ENCODE results near the gene XRCC1. TPM values are rescaled to one million over a fixed set of nuclear protein-coding genes. Genes with fewer than 3 reads are reported as not detected.
"Not testable (repeated sequence)": the region's sequence is repeated elsewhere in the genome, so short reads cannot be mapped to it uniquely, and the experiment has no call there.

The XRCC1 gene
- total RNA-seq, 1 experiment from 2014 or later = 45.1 TPM

DNA sequence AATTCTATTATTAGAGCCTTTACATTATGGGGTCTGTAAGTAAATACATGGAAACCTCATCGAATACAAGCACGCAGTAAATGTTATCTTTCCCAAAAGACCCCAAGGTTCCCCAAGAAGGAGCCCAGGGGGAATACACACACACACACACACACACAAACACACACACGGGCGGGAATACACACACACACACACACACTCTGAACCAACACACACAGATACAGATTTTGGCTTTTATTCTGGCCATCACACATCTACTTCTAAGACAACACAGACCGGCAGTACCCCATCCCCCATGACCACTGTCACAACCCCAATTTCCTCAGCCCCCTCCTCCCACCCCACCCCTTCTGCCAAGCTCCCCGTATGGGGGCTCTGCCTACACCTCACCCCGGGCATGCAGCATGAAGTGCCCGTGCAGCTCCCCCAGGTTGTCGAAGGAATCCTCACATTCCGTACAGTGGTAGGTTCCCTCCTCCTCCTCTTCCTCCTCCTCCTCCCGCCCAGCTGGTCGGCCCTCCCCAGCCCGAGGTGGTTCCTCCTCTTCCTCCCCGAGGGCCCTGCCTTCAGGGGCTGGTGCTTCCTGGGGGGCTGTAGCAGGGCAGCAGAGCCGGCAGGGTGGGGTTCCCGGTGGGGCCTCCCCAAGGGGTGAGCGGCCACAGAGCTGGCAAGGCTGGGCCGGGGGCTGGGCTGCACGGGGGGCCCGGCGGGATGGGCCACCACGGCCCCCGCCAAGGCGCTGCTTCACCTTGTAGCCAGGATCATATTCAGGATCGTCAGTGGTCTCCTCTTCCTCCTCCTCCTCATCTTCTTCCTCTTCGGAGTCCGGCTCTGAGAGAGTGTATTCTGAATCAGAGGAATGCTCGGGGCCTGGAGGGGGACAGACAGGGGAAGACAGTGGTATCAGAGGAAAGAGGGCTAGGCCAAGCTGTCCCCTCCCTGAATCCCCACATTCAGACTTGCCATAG is 32.2 kb upstream of the XRCC1 start:
- no TSS peak for BruUV-seq (replicated peaks)
- Histone ChIP-seq H3K27ac (no peak overlapping the region), H3K9me2 (ENCODE audit: insufficient read depth) (no peaks in the 10 kb centered on the region), H3K79me2 (ENCODE audit: low read depth) (no peaks in the 10 kb centered on the region), H4K20me1 (ENCODE audit: insufficient read depth) (no peaks in the 10 kb centered on the region), H3K4me2 (no peak overlapping the region), H3K36me3 (ENCODE audit: low read depth) (no peaks in the 10 kb centered on the region), H3K9me3 (ENCODE audit: insufficient read depth, low read depth) (no peaks in the 10 kb centered on the region), H3K27me3 (ENCODE audit: insufficient read depth, low read depth) (no peaks in the 10 kb centered on the region), H3K4me1 (replicated peaks; ENCODE audit: insufficient read depth) (no peaks in the 10 kb centered on the region), H3F3A (ENCODE audit: insufficient read depth, low read depth) (peaks cover 21% of the 10 kb centered on the region; the same call in 1 of the 2 replicates), H3K4me3 (no peak overlapping the region), H2AFZ (no peak overlapping the region)
- intact Hi-C loops (cut with micrococcal nuclease; ENCODE audit: unreplicated experiment) = no loop called here
- DNase-seq = no peak
- TF ChIP-seq EZH2 (IDR thresholded peaks at IDR 0.05; ENCODE audit: low read depth) = no peak
- TF ChIP-seq, protein P1, sequence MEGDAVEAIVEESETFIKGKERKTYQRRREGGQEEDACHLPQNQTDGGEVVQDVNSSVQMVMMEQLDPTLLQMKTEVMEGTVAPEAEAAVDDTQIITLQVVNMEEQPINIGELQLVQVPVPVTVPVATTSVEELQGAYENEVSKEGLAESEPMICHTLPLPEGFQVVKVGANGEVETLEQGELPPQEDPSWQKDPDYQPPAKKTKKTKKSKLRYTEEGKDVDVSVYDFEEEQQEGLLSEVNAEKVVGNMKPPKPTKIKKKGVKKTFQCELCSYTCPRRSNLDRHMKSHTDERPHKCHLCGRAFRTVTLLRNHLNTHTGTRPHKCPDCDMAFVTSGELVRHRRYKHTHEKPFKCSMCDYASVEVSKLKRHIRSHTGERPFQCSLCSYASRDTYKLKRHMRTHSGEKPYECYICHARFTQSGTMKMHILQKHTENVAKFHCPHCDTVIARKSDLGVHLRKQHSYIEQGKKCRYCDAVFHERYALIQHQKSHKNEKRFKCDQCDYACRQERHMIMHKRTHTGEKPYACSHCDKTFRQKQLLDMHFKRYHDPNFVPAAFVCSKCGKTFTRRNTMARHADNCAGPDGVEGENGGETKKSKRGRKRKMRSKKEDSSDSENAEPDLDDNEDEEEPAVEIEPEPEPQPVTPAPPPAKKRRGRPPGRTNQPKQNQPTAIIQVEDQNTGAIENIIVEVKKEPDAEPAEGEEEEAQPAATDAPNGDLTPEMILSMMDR (conservative IDR thresholded peaks at IDR 0.05) = no peak
- ChIA-PET CTCF (interaction anchor here (0.6 kb wide), 1 partner anchor 55 kb away, joined by 3 read pairs; no protein-coding TSS in a partner anchor), POLR2A (ENCODE audit: unreplicated experiment) (interaction anchor here (0.7 kb wide), 1 partner anchor 61 kb away, joined by 5 read pairs; no protein-coding TSS in a partner anchor)

DNA sequence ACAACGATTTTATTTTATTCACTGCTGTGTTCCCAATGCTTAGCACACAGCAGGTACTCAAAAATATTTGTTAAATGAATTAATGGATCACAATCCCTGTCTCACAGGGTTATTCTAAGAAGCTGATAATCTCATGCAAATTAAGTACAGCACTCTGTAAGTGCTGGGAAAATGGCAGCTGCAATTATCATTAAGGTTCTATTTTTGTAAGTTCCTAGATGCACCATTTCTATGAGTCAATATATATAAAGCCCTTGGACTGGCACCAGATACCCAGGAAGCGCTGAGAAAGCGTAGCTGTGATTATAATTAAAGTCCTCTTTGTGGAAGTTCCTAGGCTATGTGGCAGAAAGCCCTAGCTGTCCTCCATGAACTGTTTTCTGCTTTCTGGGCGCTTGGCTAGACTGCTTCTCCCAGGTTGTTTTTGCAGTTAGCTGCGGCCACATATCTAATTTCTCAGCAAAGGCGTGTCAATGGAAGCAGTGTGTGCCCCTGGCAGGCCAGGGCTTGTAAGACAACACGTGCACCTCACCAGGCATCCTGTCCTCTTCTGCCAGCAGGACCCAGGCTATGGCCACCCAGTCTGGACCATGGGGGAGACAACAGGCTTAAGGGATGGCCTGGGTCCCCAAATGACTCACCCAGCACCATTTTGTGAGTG is 31.4 kb upstream of the XRCC1 start:
- H3K4me2 ChIP-seq = no peak overlapping the region
- H3K79me2 ChIP-seq (ENCODE audit: low read depth) = no peaks in the 10 kb centered on the region
- DNase-seq = no peak
- H3K27me3 ChIP-seq (ENCODE audit: insufficient read depth, low read depth) = no peaks in the 10 kb centered on the region
- no peaks in the 10 kb centered on the region for H3K9me3 ChIP-seq (ENCODE audit: insufficient read depth, low read depth)
- intact Hi-C loops (cut with micrococcal nuclease; ENCODE audit: unreplicated experiment) = no loop called here
- no peaks in the 10 kb centered on the region for H3K9me2 ChIP-seq (ENCODE audit: insufficient read depth)
- H3F3A ChIP-seq (ENCODE audit: insufficient read depth, low read depth) = peaks cover 21% of the 10 kb centered on the region; the same call in 1 of the 2 replicates
- TF ChIP-seq, protein P1 (conservative IDR thresholded peaks at IDR 0.05) = no peak
- no peak for TF ChIP-seq EZH2 (IDR thresholded peaks at IDR 0.05; ENCODE audit: low read depth)
- H2AFZ ChIP-seq = no peak overlapping the region
- no peaks in the 10 kb centered on the region for H3K36me3 ChIP-seq (ENCODE audit: low read depth)
- ChIA-PET CTCF (interaction anchor here (0.5 to 0.6 kb wide), 2 partner anchors 56 to 87 kb away, joined by 3 to 6 read pairs; no protein-coding TSS in a partner anchor), POLR2A (ENCODE audit: unreplicated experiment) (interaction anchor here (0.5 to 0.7 kb wide), 2 partner anchors 62 to 118 kb away, joined by 5 to 26 read pairs; no protein-coding TSS in a partner anchor)
- BruUV-seq (replicated peaks) = no TSS peak
- no peak overlapping the region for H3K4me3 ChIP-seq
- no peaks in the 10 kb centered on the region for H3K4me1 ChIP-seq (replicated peaks; ENCODE audit: insufficient read depth)
- no peak overlapping the region for H3K27ac ChIP-seq
- no peaks in the 10 kb centered on the region for H4K20me1 ChIP-seq (ENCODE audit: insufficient read depth)

DNA sequence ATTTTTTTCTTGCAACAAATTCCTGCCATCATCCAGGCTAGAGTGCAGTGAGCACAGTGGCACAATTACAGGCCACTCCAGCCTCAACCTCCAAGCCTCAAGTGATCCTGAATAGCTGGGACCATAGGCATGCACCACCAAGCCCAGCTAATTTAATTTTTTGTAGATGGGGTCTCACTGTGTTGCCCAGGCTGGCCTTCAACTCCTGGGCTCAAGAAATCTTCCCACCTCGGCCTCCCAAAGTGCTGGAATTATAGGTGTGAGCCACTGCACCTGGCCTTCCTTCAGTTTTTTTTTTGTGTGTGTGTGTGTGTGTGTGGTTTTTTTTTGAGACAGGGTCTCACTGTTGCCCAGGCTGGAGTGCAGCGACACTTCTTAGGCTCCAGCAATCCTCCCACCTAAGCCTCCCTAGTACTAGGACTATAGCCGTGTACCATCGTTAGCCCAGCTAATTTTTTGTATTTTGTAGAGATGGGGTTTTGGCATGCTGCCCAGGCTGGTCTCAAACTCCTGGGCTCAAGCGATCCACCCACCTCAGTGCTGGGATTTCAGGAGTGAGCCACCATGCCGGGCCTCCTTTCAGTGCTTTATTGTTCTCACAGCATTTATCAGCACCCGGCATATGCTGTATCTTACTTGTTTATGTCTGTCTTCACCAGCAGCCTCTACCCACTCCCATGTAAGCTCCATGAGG is 30.7 kb upstream of the XRCC1 start:
- H3K4me1 ChIP-seq (replicated peaks; ENCODE audit: insufficient read depth) = no peaks in the 10 kb centered on the region
- no peak overlapping the region for H3K27ac ChIP-seq
- H3K36me3 ChIP-seq (ENCODE audit: low read depth) = no peaks in the 10 kb centered on the region
- POLR2A ChIA-PET (ENCODE audit: unreplicated experiment) = interaction anchor here (0.6 kb wide), 2 partner anchors 10 to 193 kb away, joined by 4 read pairs; partner anchors contain the start of gene ZNF576
- CTCF ChIA-PET = no interaction called here
- no TSS peak for BruUV-seq (replicated peaks)
- H3K9me2 ChIP-seq (ENCODE audit: insufficient read depth) = no peaks in the 10 kb centered on the region
- no peak overlapping the region for H2AFZ ChIP-seq
- H3K4me2 ChIP-seq = no peak overlapping the region
- peaks cover 21% of the 10 kb centered on the region; the same call in 1 of the 2 replicates for H3F3A ChIP-seq (ENCODE audit: insufficient read depth, low read depth)
- no peak overlapping the region for H3K4me3 ChIP-seq
- no peaks in the 10 kb centered on the region for H3K27me3 ChIP-seq (ENCODE audit: insufficient read depth, low read depth)
- intact Hi-C loops (cut with micrococcal nuclease; ENCODE audit: unreplicated experiment) = no loop called here
- no peaks in the 10 kb centered on the region for H4K20me1 ChIP-seq (ENCODE audit: insufficient read depth)
- no peak for DNase-seq
- H3K9me3 ChIP-seq (ENCODE audit: insufficient read depth, low read depth) = no peaks in the 10 kb centered on the region
- TF ChIP-seq, protein P1 (conservative IDR thresholded peaks at IDR 0.05) = no peak
- no peak for TF ChIP-seq EZH2 (IDR thresholded peaks at IDR 0.05; ENCODE audit: low read depth)
- H3K79me2 ChIP-seq (ENCODE audit: low read depth) = no peaks in the 10 kb centered on the region

DNA sequence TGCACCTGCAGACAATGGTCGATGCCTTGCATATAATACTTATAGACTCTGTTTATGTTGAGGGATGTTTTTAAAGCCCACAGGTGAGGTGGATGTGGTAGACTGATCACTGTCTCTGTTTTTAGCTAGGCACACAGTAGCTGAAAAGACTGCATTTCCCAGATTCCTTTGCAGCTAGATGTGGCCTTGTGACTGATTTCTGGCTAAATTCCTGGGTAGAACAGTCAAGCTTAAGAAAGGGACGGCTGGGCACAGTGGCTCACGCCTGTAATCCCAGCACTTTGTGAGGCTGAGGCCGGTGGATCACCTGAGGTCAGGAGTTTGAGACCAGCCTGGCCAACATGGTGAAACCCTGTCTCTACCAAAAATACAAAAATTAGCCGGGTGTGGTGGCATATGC is 25.0 kb upstream of the XRCC1 start:
- intact Hi-C loops (cut with micrococcal nuclease; ENCODE audit: unreplicated experiment); DNase-seq; H4K20me1 ChIP-seq (ENCODE audit: insufficient read depth); H3K9me2 ChIP-seq (ENCODE audit: insufficient read depth); POLR2A ChIA-PET (ENCODE audit: unreplicated experiment); BruUV-seq (replicated peaks); H3K36me3 ChIP-seq (ENCODE audit: low read depth); H3K27ac ChIP-seq; H3K9me3 ChIP-seq (ENCODE audit: insufficient read depth, low read depth); H2AFZ ChIP-seq; H3K27me3 ChIP-seq (ENCODE audit: insufficient read depth, low read depth); H3K4me3 ChIP-seq; H3K4me2 ChIP-seq; H3F3A ChIP-seq (ENCODE audit: insufficient read depth, low read depth): not testable (repeated sequence)
- H3K79me2 ChIP-seq (ENCODE audit: low read depth) = peaks cover 28% of the 10 kb centered on the region
- H3K4me1 ChIP-seq (replicated peaks; ENCODE audit: insufficient read depth) = peaks cover 10% of the 10 kb centered on the region
- CTCF ChIA-PET = interaction anchor here (0.6 to 1.2 kb wide), 3 partner anchors 52 to 90 kb away, joined by 4 to 8 read pairs (median 6); no protein-coding TSS in a partner anchor
